ENCODE results near the gene WNK2.
"Not testable (repeated sequence)": the region's sequence is repeated elsewhere in the genome, so short reads cannot be mapped to it uniquely, and the experiment has no call there.

The WNK2 gene

DNA sequence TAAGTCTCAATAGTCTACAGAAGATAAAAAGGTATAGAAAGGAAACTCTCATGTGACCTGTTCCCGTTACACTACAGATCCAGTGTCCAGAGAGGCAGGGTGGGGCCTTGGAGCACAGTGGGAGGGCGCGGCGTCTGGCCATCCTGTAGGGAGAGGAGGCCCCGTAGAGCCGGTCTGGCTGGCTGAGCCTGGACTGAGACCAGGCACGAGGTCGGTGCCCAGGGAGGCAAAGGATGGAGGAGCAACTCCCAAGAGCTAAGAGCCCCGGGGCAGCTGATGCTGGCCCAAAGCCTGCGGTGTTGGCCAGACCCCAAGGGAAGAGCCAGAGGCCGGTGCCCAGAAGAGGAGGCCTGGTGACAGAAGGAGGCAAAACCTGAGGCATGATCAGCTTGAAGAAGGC lies 158.5 kb downstream of the WNK2 start:
- not testable (repeated sequence) for DNase-seq

DNA sequence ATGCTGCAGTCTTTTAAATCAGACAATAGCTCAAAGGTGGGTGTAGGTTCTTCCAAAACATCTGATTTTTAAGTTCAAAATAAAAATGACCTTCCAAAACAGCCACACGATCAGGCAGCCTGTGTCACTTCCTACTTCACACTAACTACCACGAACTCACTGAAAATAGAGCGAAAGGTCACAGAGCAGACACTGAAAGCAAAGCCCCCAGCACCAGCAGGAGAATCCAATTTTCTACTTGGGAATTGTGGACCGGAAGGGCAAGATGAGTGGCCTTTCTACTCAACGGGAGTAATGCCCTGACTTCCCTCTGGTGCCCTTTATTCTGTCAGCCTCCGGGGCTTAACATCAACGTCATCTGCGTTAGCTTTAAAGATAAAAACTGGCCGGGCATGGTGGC lies 159.7 kb downstream of the WNK2 start:
- DNase-seq, result no peak

DNA sequence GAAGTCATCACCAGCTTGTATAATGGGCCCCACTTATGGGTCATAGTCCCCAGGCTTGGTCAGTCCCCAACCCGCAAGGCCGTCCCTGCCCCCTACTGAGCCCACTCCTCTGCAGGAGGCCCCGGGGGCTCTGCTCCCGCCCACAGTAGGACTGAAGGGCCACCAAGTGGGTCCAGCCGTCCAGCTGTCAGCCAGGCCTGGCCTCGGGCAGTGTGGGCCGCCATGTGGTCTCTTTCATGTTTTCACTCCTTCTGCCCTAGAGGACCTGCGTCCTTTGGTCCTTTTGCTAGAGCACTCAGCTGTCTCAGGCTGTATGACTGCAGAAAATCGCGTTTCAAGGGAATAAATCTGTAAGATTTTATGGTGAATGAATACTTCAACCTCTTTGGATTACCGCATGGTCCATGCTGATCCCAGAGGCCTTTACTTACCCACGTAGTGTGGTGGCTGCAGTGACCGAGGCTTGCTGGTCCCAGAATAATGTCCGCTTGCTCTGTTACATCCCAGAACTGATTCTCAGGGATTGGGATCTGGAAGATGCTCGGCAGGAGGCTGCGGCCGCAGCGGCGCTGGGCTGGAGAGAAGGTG lies 161.8 kb downstream of the WNK2 start:
- DNase-seq, result no peak

DNA sequence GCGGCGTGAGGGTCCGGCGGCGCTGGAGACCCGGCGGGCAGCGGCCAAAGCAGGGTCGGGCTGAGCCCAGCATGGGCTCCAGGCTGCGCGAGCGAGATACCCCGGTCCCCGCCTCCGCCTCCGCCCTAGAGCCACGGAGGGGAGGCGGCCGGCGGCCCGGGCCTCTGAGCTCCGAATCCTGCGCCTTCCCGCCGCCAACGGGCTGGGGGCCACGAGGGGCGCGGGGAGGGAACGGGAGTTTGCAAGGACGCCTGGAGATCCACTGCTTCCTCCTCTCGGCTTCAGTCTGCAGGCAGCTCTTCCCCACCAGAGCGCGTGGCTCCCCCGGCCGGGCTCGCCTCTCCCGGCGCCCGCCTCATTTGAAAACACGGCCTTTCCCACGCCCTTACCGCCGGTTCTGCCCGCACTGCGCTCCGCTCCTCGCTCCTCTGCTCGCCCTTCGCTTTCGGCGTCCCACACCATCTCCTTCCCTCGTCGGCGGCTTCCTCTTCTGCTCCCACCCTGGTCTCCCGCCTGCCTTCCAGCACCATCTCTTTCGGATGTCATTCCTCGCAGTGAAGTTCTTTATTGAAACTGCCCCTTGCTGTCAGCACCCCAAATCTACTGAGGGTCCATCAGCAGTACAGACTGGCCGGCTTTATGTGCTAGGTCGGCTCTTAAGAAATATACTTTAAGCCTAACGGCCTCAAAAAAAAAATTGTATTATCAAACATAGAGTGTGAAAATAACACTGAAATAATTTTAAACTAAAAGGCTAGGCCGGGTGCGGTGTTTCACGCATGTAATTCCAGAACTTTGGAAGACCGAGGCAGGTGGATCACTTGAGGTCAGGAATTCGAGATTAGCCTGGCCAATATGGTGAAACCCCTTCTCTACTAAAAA lies 162.5 kb downstream of the WNK2 start:
- no peak for DNase-seq

DNA sequence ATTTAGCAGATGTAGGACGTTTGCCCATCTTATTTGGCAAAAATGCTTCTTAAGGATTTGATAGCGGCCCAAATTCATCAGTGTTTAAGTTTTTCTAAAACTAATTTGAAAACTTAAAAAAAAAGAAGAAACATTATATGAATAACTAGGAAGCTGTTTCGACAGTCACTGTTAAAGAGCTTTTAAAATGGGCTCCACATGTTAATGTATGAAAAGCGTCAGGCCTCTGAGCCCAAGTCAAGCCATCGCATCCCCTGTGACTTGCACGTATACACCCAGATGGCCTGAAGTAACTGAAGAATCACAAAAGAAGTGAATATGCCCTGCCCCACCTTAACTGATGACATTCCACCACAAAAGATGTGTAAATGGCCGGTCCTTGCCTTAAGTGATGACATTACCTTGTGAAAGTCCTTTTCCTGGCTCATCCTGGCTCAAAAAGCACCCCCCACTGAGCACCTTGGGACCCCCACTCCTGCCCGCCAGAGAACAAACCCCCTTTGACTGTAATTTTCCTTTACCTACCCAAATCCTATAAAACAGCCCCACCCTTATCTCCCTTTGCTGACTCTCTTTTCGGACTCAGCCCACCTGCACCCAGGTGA lies 163.5 kb downstream of the WNK2 start:
- DNase-seq, result not testable (repeated sequence)

DNA sequence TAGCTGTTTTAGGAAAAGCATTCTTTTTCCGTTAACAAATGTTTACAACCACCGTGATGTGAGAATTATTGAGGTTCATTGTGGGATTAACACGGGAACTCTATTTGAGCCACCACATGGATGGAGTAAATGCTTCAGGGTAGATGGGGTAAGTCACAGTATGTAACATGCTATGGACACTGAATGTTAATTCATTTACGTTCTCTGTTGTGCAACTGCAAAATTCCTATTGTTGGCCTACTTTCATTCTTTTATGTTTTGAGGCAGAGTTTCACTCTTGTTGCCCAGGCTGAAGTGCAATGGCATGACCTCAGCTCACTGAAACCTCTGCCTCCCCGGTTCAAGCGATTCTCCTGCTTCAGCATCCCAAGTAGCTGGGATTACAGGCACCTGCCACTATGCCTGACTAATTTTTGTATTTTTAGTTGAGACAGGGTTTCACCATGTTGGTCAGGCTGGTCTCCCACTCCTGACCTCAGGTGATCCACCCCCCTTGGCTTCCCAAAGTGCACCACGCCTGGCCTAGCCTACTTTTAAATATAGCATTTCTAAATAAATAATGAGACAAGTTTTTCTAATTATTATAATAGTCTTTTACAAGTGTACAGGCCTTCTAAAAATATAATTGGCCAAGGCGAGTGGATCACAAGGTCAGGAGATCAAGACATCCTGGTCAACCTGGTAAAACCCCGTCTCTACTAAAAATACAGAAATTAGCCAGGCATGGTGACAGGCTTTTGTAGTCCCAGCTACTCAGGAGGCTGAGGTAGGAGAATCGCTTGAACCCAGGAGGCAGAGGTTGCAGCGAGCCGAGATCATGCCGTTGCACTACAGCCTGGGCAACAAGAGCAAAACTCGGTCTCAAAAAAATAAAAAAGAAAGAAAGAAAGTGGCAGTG lies 169.7 kb downstream of the WNK2 start:
- DNase-seq, result not testable (repeated sequence)

DNA sequence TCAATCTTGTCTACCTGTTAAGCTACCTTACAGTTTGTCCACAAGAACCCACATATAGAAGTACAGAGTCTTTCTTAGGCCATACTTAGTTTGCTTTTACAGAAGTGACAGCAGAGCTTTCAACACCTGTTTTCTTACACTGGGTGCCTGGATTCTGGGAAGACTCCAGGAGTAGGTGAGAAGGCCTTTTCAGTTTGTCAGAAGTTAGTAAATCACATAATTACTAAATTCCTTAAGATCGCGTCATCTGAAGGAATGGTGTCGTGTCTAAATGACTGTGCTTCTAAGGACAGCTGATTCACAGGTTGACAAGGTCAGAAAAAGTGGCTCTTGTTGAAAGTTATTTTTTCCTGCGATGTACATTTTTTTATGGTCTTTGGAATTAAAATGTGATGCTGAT lies 170.5 kb downstream of the WNK2 start:
- DNase-seq, result no peak

DNA sequence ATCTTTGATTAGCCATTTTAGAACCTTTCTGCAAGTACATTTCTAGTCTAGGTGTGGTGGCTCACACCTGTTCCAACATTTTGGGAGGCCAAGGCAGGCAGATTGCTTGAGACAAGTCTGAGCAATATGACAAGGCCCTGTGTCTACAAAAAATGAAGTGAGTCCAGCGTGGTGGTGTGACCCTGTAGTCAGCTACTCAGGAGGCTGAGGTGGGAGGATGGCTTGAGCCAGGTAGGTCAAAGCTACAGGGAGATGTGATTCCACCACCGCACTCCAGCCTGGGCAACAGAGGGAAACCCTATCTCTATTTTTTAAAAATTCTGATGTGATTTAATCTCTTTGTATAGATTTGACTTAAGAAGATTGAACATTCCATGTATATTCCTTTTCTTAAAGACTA lies 171.9 kb downstream of the WNK2 start:
- no peak for DNase-seq

DNA sequence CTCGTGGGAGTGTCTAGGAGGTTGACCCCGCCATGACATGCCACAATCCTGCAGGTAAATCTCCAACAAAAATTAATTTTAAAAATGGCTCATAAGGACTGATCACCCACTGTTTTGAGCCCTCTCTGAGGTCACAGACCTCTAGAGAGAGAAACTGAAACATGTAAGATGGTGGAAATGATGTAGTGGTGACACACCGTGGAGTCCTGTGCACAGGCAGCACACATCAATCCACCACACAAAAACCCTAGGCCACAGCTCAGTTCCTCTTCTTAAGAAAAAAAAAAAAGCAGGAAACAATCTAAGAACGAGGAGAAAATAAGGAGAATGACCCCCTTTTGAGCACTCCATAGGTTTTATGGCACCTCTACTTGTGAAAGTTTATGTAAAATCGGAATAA lies 173.7 kb downstream of the WNK2 start:
- no peak for DNase-seq

DNA sequence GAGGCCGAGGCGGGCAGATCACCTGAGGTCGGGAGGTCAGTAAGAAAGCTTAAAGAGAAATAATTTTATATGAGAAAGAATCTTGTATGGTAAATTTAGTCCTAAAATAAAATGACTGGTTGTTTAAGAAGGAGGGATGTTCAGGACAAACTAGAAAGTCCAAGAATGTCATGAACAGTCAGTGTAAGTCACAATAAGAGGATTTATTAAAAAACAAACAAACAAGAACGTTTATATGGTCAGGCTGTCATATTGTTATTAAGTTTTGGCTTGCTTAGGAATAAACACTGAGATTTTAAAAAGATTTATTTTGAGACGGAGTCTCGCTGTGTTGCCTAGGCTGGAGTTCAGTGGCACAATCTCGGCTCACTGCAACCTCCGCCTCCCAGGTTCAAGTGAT lies 176.0 kb downstream of the WNK2 start:
- not testable (repeated sequence) for DNase-seq

DNA sequence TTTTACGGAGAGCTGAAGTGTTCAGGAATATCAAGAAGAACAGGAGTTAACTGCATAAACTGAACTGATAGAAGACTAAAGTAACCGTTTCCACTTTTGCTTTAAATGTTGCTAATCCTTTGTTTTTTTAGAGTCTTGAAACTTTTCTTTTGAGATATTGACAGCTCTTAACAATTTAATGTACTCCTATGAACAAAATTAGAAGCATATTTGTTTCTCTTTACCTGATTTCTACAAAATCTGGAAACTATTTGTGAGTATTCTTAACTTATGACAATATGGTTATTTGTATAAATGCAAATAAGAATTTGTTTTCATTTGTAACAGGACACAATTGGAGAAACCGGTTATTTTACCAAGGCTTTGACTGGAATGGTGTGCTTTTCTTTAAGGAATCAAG lies 178.1 kb downstream of the WNK2 start:
- no peak for DNase-seq

DNA sequence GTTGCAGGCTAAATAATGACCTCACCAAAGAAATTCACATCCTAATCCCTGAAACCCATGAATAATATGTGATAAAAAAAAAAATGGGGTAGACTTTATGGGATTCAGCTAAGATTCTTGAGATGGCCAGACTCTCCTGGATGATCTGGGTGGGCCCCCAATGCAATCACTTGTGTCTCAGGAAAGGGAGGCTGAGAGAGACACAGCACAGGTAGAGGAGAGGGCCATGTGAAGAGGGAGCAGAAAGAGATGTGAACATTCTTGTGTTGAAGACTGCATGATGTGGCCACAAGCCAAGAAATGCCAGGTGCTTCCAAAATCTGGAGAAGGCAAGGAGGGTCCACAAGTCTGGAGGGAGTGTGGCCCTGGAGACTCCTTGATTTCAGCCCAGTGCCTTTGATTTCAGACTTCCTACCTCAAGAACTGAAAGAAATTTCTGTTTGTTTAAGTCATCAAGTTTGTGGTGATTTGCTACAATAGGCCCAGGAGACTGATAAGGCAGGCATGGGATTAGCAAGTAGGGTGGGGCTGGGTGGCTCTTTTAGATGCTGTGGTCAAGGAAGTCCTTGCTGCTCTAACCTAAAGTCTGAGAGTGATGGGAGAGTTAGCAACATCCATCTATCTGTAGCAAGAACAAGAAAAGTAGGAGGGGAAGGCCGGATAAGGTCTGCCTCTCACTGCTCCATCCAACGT lies 180.9 kb downstream of the WNK2 start:
- DNase-seq, result no peak

DNA sequence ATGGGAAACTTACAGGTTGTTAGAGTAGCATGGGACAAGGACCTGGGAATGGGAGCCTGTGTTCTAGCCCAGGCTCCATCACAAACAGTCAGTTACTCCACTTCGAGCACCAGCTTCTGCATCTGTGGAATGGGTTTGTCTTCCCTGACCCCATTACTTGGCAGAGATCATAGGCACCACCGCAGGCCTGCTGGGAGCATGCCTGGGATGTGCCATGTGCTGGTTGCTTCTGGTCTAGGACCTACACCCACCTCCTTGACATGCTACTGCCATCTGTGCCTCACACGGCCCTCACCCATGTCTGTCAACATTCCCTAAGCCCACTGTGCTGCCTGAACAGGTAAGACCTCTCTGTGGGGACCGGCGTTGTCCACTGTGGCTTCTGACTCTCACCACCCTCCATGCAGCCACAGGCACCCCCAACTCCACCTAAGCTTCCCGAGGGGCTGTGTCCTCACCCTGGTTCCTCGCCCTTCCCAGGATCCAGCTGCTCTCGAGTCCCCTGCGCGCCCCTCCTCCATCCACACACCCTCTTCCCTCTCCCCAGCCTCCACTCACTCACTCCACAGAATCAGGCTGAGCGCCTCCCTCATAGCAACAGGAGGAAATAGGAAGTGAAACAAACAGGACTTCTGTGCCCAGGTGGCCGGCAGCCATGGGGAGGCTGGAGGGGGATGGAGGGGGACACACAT lies 181.6 kb downstream of the WNK2 start:
- DNase-seq, result no peak

DNA sequence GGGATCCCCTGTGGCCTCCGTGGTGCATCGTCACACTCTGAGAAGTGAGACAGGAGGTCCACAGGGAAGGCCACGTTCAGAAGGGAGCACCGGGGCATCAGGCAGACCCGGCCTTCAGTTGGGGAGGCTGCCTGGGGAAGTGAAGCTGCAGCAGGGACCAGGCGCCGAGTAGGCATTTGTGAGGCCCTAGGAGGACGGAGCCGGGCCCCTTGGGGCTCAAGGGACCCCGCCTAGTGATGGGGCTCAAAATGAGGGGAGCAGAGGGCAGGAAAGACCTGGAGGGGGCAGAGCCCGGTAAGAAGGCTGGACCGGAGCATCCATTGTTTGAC lies 182.1 kb downstream of the WNK2 start:
- no peak for DNase-seq

DNA sequence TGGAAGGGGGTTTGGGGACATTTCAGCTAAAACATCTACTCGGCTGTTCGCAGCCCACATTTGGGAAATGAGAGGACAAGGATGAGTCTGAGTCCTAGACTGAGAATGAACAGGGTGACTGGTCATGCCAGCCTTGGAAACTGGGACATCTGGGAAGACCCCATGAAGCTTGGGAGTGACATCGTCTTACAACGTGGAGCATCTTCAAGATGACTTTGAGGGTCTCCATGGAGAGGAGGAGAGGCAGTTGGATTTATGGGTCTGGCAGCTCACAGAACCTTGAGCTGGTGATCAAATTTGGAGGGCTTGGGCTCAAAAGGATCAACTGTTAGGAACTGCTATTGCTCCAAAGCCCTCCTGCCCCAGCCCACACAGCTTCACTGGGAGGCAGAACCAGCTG lies 182.5 kb downstream of the WNK2 start:
- DNase-seq, result not testable (repeated sequence)

DNA sequence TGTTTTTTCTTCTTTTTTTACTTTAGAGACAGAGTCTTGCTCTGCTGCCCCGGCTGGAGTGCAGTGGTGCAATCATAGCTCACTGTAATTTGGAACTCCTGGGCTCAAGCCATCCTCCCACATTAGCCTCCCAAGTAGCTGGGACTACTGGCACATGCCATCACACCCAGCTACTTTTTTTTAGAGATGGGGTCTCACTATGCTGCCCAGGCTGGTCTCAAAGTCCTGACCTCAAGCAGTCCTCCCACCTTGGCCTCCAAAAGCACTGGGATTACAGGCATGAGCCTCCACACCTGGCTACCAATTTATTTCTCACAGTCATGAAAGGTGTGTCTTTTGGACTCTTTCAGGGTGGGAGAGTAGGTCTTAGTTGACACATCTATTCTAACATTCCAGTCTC lies 184.5 kb downstream of the WNK2 start:
- no peak for DNase-seq

DNA sequence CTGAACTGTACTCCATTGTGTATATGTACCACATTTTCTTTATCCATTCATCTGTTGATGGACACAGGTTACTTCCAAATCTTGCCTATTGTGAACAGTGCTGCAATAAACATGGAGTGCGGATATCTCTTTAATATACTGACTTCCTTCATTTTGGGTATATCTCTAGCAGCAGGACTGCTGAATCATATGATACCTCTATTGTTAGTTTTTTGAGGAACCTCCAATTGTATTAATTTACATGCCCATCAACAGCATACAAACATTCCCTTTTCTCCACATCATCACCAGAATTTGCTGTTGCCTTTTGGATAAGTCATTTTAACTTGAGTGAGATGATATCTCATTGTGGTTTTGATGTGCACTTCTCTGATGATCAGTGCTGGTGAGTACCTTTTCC lies 185.7 kb downstream of the WNK2 start:
- DNase-seq, result no peak
